Fibroblast of mammary gland (primary cell): ENCODE results near the gene SMG6.
"Not testable (repeated sequence)": the region's sequence is repeated elsewhere in the genome, so short reads cannot be mapped to it uniquely, and the experiment has no call there.

Source experiments
- DNase-seq: peaks from one replicate; pipeline ENCODE4 v3.0.0-alpha.2; 2010; ENCODE audit warnings: low read depth
- H3K4me3 ChIP-seq: 2 replicates; pipeline ENCODE4 v1.5.1; 2011; ENCODE audit warnings: low read depth, mild to moderate bottlenecking, low read length, moderate library complexity; ENCODE audit not compliant: control insufficient read depth
- TF ChIP-seq, protein P1 (sequence below): conservative IDR thresholded peaks from 2 replicates; pipeline ENCODE4 v1.5.1; 2011; ENCODE audit warnings: low read depth, low read length, inconsistent platforms; ENCODE audit not compliant: control insufficient read depth, insufficient read depth

Gene SMG6

DNA sequence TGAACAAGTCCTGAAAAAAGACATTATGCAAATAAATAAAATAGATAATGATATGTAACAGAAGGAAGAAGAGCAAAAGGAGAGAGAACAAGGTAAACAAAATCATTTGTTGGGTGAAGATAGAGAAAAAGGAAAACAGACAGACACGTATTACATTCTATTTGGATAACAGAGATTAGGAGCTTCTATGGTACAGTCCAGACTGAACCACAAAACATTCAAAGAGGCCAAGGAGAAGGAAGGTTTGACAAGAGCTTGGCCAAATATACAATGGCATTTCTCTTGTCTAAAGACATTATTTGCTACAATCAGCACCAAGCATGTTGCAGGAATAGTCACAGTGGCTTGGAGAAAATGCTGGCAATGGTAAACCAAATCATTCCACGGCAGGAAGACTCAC, 29.2 kb downstream of the SMG6 start:
- H3K4me3 ChIP-seq: no peak overlapping the region
- TF ChIP-seq, protein P1, sequence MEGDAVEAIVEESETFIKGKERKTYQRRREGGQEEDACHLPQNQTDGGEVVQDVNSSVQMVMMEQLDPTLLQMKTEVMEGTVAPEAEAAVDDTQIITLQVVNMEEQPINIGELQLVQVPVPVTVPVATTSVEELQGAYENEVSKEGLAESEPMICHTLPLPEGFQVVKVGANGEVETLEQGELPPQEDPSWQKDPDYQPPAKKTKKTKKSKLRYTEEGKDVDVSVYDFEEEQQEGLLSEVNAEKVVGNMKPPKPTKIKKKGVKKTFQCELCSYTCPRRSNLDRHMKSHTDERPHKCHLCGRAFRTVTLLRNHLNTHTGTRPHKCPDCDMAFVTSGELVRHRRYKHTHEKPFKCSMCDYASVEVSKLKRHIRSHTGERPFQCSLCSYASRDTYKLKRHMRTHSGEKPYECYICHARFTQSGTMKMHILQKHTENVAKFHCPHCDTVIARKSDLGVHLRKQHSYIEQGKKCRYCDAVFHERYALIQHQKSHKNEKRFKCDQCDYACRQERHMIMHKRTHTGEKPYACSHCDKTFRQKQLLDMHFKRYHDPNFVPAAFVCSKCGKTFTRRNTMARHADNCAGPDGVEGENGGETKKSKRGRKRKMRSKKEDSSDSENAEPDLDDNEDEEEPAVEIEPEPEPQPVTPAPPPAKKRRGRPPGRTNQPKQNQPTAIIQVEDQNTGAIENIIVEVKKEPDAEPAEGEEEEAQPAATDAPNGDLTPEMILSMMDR: no peak
- DNase-seq: no peak

DNA sequence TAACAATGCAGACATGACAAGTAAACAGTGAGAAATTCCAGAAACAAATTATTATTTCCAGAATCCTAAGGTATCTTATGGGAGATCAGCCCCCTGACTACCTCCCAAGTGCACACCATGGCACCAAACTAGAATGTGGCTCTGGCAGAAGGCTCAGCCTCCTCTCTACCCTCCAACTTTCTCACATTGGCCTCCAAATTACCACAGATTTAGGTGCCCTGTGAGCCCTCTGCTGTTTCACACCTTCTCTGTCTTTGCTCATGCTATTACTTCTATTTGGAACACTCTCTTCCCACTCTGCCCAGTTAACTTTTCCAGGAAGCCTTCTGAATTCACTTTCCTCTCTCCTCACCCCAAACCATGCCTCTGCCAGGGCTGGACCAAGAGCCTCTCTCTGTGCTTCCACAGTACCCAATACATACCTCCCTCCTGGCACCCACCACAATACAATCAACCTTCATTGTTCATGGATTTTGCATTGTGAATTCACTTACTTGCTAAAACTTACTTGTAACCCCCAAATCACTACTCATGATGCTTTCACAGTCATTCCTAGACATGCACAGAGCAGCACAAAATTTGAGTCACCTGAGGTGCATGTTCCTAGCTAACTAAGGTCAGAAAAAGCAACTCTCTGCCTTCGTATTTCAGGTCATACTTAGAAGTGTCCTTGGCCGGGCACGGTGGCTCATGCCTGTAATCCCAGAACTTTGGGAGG, 31.4 kb downstream of the SMG6 start:
- TF ChIP-seq, protein P1: no peak
- DNase-seq: no peak
- no peak overlapping the region for H3K4me3 ChIP-seq

DNA sequence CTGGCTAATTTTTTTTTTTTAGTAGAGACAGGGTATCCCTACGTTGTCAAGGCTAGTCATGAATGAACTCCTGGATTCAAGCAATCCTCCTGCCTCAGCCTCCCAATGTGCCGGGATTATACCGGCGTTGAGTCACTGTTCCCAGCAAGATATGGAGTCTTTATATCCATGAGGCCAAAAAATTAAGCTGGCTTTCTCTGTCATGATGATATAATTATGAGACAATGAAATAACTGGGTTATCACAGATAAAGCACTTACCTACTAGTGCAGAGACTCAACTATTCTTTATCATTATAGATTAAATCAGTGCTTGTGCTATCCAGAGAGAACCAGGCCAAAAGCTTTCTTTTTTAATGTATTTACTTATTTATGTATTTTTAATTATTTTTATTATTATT, 36.2 kb downstream of the SMG6 start:
- DNase-seq: no peak
- no peak overlapping the region for H3K4me3 ChIP-seq
- TF ChIP-seq, protein P1: no peak

DNA sequence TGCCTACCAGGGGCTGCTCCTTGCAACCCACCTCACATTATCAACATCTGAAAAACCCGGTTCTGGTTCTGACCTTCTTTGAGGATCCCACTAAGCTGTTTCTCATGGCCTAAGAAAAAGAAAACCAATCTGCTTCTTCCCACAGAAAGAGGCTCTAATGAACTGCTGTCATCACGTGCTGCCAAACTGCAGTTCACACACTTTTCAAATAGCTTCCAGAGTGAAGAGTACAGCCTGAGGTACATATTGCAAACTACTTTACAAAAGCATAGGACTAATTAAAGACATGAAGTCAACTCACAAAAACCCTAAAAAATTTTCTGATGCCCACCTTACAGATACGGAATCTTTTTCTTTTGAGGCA, 36.7 kb downstream of the SMG6 start:
- no peak overlapping the region for H3K4me3 ChIP-seq
- no peak for DNase-seq
- TF ChIP-seq, protein P1: no peak

DNA sequence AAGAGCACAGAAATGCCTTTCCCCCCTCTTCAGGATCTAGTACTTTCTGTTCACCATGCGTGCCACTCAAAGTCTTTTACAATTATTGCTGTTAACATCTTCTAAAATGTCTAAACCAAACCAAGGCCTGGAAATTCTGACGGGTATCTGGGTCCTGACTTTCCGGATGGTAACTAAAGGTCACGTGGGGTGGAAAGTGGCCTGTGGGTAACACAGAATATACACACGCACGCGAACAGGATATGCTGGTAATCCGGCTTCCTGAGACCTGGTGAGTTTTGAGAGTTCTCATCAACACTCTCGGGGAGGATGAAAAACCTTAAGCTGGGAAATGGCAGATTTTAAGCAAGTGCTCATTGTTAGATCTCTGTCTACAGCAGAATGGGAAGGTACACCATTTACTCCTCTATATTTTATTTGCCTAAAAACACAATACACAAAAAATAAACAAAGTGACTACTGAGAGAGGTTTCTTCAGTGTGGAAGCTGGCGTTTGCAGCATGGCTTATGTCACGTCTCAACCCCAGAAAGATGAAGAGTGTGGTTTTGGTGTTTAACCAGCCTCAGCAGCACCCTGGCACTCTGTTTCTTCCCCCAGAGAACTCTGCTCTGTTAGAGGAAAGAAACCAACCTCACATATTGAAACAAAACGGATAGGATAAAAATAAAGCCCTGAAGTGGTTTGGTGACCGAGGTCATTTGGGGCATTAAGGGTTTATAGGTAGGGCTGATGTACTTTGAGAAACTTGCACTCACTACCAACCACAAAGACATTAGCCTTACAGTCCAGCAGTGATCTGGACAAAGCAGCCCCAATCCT, 37.3 kb downstream of the SMG6 start:
- H3K4me3 ChIP-seq: no peak overlapping the region
- TF ChIP-seq, protein P1: no peak
- no peak for DNase-seq

DNA sequence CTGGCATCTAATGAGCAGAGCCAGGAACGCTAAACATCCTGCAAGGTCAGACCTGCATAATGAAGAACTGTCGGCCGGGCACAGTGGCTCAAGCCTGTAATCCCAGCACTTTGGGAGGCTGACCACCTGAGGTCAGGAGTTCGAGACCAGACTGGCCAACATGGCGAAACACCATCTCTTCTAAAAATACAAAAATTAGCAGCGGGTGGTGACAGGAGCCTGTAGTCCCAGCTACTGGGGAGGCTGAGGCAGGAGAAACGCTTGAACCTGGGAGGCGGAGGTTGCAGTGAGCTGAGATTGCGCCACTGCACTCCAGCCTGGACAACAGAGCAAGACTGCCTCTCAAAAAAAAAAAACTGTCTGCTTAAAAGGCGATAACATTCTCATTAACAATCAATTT, 38.4 kb downstream of the SMG6 start:
- not testable (repeated sequence) for DNase-seq, H3K4me3 ChIP-seq

DNA sequence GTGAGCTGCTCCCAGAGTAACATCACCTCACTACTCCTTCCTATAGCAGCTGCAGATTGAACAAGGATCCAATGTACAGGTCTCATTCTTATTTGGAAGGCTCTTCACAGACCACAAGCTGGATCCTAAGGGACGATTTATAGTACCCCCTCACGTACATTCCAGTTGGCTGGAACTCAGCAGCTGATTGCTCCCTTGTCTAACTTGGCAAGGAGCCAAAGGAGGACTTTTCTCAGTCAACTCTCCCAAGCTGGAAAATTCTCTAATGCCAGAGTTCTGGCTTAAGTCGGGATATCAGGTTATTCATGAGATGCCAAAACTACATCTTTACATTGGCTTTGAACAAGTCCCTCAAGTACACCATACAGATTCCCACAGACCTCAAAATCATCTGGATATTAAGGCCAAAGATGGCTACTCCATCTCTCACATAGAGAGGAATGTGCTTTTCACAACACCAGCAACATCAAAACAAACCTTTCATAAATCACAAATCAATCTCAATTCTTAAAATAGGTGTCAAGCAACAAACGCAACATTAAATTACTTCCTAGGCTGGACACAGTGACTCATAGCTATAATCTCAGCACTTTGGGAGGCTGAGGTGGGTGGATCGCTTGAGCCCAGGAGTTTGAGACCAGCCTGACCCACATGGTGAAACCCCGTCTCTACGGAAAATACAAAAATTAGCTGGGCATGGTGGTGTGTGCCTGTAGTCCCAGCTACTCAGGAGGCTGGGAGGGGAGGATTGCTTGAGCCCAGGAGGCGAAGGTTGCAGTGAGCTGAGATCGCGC, 39.3 kb downstream of the SMG6 start:
- no peak overlapping the region for H3K4me3 ChIP-seq
- peak; percentile 56 for DNase-seq
- TF ChIP-seq, protein P1: no peak
